ENCODE measurements around the gene IFTAP. TPM values are rescaled to one million over a fixed set of nuclear protein-coding genes. Genes with fewer than 3 reads are reported as not detected.

Gene IFTAP
- total RNA-seq, 1 experiment from 2014 or later, result 15.5 TPM

DNA sequence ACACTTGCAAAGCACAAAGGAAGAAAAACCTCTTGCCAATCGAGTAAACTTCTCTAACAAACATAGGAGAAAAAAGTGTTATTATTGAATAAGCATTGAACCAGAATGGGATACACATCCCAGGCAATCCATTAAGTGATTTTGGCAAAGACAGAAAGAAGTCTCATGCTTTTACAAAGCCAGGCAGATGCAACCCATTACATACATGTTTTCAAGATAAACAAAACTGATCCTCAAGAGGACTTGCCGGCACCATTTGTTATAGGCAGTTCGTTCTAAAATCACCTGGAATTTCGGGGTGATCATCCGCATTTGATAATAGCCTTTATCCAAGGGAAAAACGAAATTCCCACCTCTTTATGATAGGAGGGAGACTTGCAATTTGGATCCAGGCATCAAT lies 101.3 kb downstream of the IFTAP start:
- no peak overlapping the region for H3K27ac Mint-ChIP-seq (ENCODE audit: unreplicated experiment)
- CTCF ChIA-PET, result no interaction called here
- no peaks in the 10 kb centered on the region for H3K4me1 Mint-ChIP-seq (ENCODE audit: low read depth, unreplicated experiment)
- TF ChIP-seq, protein P1, sequence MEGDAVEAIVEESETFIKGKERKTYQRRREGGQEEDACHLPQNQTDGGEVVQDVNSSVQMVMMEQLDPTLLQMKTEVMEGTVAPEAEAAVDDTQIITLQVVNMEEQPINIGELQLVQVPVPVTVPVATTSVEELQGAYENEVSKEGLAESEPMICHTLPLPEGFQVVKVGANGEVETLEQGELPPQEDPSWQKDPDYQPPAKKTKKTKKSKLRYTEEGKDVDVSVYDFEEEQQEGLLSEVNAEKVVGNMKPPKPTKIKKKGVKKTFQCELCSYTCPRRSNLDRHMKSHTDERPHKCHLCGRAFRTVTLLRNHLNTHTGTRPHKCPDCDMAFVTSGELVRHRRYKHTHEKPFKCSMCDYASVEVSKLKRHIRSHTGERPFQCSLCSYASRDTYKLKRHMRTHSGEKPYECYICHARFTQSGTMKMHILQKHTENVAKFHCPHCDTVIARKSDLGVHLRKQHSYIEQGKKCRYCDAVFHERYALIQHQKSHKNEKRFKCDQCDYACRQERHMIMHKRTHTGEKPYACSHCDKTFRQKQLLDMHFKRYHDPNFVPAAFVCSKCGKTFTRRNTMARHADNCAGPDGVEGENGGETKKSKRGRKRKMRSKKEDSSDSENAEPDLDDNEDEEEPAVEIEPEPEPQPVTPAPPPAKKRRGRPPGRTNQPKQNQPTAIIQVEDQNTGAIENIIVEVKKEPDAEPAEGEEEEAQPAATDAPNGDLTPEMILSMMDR (IDR thresholded peaks at IDR 0.05; ENCODE audit: unreplicated experiment), result no peak
- H3K9me3 Mint-ChIP-seq (ENCODE audit: low read depth, unreplicated experiment), result no peaks in the 10 kb centered on the region
- H3K27me3 Mint-ChIP-seq (ENCODE audit: unreplicated experiment), result peaks cover 15% of the 10 kb centered on the region
- peaks cover 5% of the 10 kb centered on the region for H3K36me3 Mint-ChIP-seq (ENCODE audit: insufficient read depth, unreplicated experiment)
- BruUV-seq (replicated peaks), result no TSS peak
- no peak overlapping the region for H3K4me3 Mint-ChIP-seq (ENCODE audit: low read depth, unreplicated experiment)
- intact Hi-C loops (cut with micrococcal nuclease; ENCODE audit: unreplicated experiment), result no loop called here
- DNase-seq, result no peak

DNA sequence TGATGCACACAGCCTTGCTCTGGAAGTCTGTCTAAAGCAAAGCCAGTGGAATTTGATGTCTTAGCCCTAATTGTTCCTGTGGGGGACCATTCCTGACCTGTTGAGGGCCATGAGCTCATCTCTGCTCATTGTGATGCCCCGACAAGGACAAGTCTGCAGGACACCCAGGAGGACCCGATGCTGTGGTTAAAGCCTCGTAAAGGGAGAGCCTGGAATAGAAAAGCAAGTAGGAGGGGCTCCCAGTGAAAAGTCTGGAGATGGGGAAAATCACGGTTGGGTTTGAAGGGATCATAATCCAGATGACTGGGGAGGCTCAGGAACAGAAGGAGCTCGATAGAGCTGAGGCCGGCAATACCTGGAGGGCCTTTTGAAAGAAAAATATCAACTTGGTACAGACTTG lies 102.2 kb downstream of the IFTAP start:
- no TSS peak for BruUV-seq (replicated peaks)
- Mint-ChIP-seq H3K4me1 (ENCODE audit: low read depth, unreplicated experiment) (no peaks in the 10 kb centered on the region), H3K9me3 (ENCODE audit: low read depth, unreplicated experiment) (no peaks in the 10 kb centered on the region), H3K27ac (ENCODE audit: unreplicated experiment) (no peak overlapping the region), H3K27me3 (ENCODE audit: unreplicated experiment) (peaks cover 15% of the 10 kb centered on the region), H3K36me3 (ENCODE audit: insufficient read depth, unreplicated experiment) (peaks cover 5% of the 10 kb centered on the region), H3K4me3 (ENCODE audit: low read depth, unreplicated experiment) (no peak overlapping the region)
- TF ChIP-seq, protein P1 (IDR thresholded peaks at IDR 0.05; ENCODE audit: unreplicated experiment), result no peak
- CTCF ChIA-PET, result no interaction called here
- DNase-seq, result no peak
- intact Hi-C loops (cut with micrococcal nuclease; ENCODE audit: unreplicated experiment), result no loop called here

DNA sequence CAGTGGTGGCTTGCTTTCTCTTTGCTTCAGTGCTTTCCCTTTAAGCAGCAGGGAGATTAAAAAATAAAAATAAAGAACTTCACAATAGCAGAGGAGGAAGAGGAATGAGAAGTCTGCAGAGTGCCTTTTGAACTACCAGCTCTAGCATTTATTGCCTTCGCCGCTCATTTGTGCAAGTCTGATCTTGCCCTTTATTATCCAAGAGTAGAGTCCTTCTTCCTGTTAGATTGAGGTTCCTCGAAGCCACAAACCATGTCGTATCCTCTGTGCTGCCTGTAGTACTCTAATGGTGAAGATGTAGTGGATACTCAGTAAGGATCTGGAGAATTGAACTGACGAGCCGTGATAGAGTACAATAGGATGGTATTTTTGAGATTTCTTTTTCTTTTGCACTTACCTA lies 105.0 kb downstream of the IFTAP start:
- BruUV-seq (replicated peaks), result no TSS peak
- Mint-ChIP-seq H3K4me3 (ENCODE audit: low read depth, unreplicated experiment) (no peak overlapping the region), H3K9me3 (ENCODE audit: low read depth, unreplicated experiment) (no peaks in the 10 kb centered on the region), H3K27ac (ENCODE audit: unreplicated experiment) (no peak overlapping the region), H3K27me3 (ENCODE audit: unreplicated experiment) (peaks cover 15% of the 10 kb centered on the region), H3K36me3 (ENCODE audit: insufficient read depth, unreplicated experiment) (peaks cover 5% of the 10 kb centered on the region), H3K4me1 (ENCODE audit: low read depth, unreplicated experiment) (peaks cover 9% of the 10 kb centered on the region)
- TF ChIP-seq, protein P1 (IDR thresholded peaks at IDR 0.05; ENCODE audit: unreplicated experiment), result no peak
- CTCF ChIA-PET, result no interaction called here
- intact Hi-C loops (cut with micrococcal nuclease; ENCODE audit: unreplicated experiment), result no loop called here
- DNase-seq, result no peak

DNA sequence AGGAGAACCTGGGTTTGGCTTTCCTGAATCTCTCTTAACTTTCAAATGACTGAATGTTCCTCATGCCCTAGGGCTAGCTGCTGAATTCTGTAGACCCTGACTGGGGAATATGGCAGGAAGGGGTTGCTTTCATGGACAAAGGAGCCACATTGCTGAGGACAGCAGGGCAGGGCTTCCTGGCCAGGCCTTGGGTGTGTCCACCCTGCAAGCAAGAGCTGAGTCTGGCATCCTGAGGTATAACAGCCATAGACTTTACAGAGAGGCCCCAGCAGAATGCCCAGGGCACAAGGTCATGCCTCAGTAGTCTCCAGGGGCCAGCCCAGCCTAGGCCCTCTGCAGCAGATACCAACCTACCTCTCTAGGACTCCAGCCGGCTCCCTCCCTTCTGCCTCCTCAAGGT lies 105.9 kb downstream of the IFTAP start:
- TF ChIP-seq, protein P1 (IDR thresholded peaks at IDR 0.05; ENCODE audit: unreplicated experiment), result no peak
- Mint-ChIP-seq H3K27ac (ENCODE audit: unreplicated experiment) (no peak overlapping the region), H3K4me1 (ENCODE audit: low read depth, unreplicated experiment) (peaks cover 9% of the 10 kb centered on the region), H3K4me3 (ENCODE audit: low read depth, unreplicated experiment) (no peak overlapping the region), H3K36me3 (ENCODE audit: insufficient read depth, unreplicated experiment) (peaks cover 5% of the 10 kb centered on the region), H3K27me3 (ENCODE audit: unreplicated experiment) (peaks cover 15% of the 10 kb centered on the region), H3K9me3 (ENCODE audit: low read depth, unreplicated experiment) (no peaks in the 10 kb centered on the region)
- intact Hi-C loops (cut with micrococcal nuclease; ENCODE audit: unreplicated experiment), result loop anchor here (10.0 kb wide), 1 partner anchor 235 kb away; no protein-coding TSS in a partner anchor
- BruUV-seq (replicated peaks), result no TSS peak
- no peak for DNase-seq
- CTCF ChIA-PET, result no interaction called here

Measured in Calu3 (cell line).